ENCODE results near the gene PRKACA. TPM values are rescaled to one million over a fixed set of nuclear protein-coding genes. Genes with fewer than 3 reads are reported as not detected.

The PRKACA gene
- total RNA-seq, 1 experiment from 2014 or later: 17.6 TPM

DNA sequence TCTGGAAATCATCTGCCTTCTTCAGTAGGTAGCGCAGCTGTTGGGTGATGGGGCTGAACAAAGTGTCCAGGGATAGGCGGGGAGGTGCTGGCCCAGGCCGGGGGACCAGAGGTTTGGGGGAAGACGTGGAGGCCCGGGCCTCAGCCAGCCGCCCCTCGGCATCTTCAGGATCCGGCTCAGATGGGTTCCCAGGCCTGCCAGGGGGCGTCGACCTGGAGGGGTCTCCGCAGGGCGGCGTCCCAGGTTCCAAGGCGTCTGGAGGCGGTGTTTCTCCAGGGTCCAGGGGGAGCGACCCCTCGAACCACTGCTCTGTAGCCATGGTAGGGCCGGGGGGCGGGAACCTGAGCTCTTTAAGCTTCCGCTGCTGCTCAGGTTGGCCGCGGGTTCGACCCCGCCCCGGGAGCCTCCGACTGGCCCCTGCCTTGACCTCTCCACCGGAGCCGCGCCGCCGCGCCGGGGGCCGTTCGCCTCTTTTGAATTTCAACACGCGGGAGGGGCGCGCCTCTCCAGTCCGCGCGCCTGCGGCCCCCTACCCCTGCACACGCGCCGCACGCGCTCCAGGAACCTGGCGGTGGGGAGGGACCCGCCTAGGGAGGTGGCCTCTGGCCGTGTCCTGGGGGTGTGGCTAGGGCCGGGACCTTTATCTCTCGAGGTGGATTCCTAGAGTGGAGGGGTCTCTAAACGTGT, 32.1 kb downstream of the PRKACA start, which contains the start of gene C19orf67:
Gene C19orf67 (minus strand): TSS at position 475 of the 687 bp plus-strand sequence. CDS start 156 bp downstream, at position 319.
- in situ Hi-C loops (cut with HindIII; ENCODE audit: low pct_unique_long_range_greater_than_20kb, low sequenced_read_pairs): loop anchor here (25.0 kb wide), 1 partner anchor 173 kb away; the partner anchor contains the start of genes BRME1 and CC2D1A
- no peak for DNase-seq (ENCODE audit: low read depth)

DNA sequence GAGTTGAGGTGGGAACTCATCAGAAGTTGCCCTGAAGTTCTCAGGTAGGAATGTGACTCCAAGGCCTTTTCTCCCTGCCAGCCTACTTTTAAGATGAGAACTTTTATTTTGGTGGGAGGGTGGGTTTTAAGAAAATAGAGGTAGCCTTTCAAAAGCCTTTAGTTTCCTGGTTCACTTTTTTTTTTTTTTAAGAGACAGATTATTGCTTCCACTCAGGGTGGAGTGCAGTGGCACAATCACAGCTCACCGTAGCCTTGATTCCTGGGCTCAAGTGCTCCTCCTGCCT, 34.9 kb downstream of the PRKACA start:
- no peak for DNase-seq (ENCODE audit: low read depth)
- in situ Hi-C loops (cut with HindIII; ENCODE audit: low pct_unique_long_range_greater_than_20kb, low sequenced_read_pairs): loop anchor here (25.0 kb wide), 1 partner anchor 170 kb away; the partner anchor contains the start of genes BRME1 and CC2D1A

DNA sequence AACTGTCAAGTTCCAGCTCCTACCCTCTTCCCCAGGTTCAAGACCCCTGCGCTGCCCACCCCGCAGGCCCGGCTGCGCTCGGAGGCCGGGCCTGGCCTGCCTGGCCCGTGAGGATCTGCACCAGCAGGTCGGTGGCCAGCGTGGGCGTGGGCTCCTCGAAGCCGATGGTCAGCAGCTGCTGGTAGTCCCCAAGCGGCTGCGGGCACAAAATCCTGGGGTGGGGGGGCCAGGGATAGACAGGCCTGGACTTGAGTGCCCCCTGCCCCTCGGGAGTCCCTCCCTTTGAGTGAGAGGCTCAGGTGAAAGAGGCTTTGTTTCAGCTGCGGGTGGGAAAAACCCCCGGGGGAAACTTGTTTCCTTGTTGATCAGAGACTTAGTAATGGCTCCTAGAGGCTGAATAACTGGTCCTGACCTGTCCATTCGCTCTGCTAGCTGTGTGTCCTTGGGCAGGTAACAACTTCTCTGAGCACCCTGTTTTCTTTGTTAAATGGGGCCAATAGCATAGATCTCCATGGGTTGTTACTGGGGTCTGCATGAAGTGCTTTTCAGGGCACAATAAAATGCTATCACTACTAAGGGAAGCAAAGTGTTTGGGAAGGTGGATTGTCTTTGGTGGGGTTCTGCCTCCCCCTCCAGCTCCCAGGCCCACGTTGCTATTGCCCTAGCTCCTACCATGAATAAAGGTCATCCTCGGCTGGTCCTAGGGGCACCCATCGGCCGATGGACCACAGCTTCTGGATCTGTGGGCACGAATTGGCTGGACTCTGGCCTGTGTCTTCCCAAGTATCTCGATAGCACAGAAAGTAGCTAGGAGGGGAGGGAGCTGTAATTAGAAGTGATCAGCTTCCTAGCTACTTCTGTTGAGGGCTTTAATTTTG, 35.5 kb downstream of the PRKACA start:
- no peak for DNase-seq (ENCODE audit: low read depth)

DNA sequence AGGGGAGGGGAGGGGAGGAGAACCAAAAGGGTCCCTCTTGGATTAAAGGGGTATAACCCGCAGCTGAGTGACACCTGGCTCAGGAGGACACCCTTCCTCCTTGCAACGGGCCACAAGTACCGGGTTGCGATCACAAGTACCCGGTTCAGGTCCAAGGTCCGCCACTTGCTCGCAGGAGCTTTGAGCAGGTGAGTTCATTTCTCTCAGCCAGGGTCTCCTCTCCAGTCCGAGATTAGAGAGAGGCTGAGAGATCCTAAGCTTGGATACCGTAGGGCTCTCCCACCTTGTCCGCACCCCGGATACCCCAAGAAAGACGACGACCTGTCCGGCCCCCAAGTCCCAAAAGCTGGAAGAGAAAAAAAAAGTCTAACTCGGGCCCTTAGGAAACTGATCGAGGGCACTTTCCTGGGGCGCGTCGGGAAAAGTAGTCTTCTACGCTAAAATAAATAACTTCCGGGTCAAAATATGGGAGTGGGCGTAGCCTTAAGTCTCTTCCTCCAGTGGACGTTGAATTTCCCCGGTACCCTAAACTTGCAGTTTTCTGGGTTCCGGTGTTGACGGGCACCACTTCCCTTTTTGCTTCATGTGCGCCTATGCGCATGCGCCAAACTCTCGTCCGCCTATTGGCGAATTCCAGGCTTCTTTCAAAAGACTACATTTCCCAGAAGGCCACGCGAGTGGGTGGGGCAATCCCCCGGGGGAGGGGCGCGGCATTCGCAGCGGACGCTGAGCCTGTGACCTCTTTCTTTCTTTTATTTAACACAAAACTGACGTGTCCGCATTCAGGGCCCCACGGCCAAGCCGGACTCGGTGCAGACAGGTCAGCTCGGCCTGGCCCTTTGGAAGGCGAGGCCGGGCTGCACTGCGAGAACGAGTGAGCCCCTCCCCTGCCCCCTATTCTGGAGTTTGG, 36.4 kb downstream of the PRKACA start:
- in situ Hi-C loops (cut with HindIII; ENCODE audit: low pct_unique_long_range_greater_than_20kb, low sequenced_read_pairs): loop anchor here (25.0 kb wide), 1 partner anchor 169 kb away; the partner anchor contains the start of genes BRME1 and CC2D1A
- DNase-seq (ENCODE audit: low read depth): peak; percentile 98

More for the DNA sequence above, 35.5 kb downstream of the PRKACA start:
- in situ Hi-C loops (cut with HindIII; ENCODE audit: low pct_unique_long_range_greater_than_20kb, low sequenced_read_pairs): loop anchor here (25.0 kb wide), 1 partner anchor 170 kb away; the partner anchor contains the start of genes BRME1 and CC2D1A

GRCh38 chr19:14078411-14078810, 39.2 kb downstream of the PRKACA start:
- in situ Hi-C loops (cut with HindIII; ENCODE audit: low pct_unique_long_range_greater_than_20kb, low sequenced_read_pairs): loop anchor here (25.0 kb wide), 1 partner anchor 166 kb away; the partner anchor contains the start of genes BRME1 and CC2D1A
- DNase-seq (ENCODE audit: low read depth): no peak

- in situ Hi-C loops (cut with HindIII; ENCODE audit: low pct_unique_long_range_greater_than_20kb, low sequenced_read_pairs): no loop called here
- no peak for DNase-seq (ENCODE audit: low read depth)
These were observed 43.4 kb downstream of the PRKACA start for GRCh38 chr19:14073925-14074838.

DNA sequence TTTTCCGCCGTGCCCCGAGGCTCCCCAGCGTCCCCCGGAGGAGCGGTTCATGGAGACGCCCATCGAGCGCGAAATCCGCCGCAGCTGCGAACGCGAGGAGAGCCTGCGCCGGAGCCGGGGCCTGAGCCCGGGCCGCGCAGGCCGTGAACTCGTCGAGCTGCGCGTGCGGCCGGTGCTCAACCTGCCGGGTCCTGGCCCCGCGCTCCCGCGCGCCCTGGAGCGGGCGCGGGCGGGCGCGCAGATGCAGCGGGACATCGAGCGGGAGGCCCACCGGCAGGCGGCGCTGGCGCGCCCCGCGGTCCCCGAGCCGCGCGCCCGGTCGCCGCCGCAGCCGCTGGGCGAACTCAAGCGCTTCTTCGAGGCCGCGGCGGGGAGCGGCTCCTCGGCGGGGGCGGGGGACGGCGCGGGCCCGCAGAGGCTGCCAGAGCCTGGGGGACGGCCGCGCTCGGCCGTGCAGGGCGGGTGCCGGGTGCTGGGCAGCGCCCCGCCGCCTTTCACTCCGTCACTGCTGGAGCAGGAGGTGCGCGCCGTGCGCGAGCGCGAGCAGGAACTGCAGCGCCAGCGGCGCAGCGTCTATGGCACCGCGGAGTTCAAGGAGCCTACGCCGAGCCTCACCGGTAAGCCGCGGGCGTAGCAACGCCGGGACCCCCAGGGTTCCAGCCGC, 44.2 kb downstream of the PRKACA start:
- in situ Hi-C loops (cut with HindIII; ENCODE audit: low pct_unique_long_range_greater_than_20kb, low sequenced_read_pairs): no loop called here
- peak; percentile 75 for DNase-seq (ENCODE audit: low read depth)

- peak; percentile 62 for DNase-seq (ENCODE audit: low read depth)
- in situ Hi-C loops (cut with HindIII; ENCODE audit: low pct_unique_long_range_greater_than_20kb, low sequenced_read_pairs): no loop called here
These were observed 44.9 kb downstream of the PRKACA start, which contains the start of gene MISP3 for GRCh38 chr19:14072535-14073260. Gene MISP3 (plus strand): TSS chr19:14072786. CDS start chr19:14073310, 524 bp downstream.

DNA sequence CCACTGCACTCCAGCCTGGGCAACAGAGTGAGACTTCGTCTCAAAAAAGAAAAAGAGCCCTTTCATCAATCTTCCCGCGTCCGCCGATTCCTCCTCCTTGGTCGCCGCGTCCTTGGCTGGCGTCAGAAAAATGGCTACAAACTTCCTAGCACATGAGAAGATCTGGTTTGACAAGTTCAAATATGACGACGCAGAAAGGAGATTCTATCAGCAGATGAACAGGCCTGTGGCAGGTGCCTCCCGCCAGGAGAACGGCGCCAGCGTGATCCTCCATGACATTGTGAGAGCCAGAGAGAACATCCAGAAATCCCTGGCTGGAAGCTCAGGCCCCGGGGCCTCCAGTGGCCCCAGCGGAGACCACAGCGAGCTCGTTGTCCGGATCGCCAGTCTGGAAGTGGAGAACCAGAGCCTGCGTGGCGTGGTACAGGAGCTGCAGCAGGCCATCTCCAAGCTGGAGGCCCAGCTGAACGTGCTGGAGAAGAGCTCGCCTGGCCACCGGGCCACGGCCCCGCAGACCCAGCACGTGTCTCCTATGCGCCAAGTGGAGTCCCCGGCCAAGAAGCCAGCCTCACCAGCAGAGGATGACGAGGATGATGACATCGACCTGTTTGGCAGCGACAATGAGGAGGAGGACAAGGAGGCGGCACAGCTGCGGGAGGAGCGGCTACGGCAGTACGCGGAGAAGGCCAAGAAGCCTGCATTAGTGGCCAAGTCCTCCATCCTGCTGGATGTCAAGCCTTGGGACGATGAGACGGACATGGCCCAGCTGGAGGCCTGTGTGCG, 47.1 kb downstream of the PRKACA start:
- in situ Hi-C loops (cut with HindIII; ENCODE audit: low pct_unique_long_range_greater_than_20kb, low sequenced_read_pairs): no loop called here
- no peak for DNase-seq (ENCODE audit: low read depth)

- no peak for DNase-seq (ENCODE audit: low read depth)
- in situ Hi-C loops (cut with HindIII; ENCODE audit: low pct_unique_long_range_greater_than_20kb, low sequenced_read_pairs): no loop called here
These were observed 51.4 kb downstream of the PRKACA start for GRCh38 chr19:14066134-14066533.

DNA sequence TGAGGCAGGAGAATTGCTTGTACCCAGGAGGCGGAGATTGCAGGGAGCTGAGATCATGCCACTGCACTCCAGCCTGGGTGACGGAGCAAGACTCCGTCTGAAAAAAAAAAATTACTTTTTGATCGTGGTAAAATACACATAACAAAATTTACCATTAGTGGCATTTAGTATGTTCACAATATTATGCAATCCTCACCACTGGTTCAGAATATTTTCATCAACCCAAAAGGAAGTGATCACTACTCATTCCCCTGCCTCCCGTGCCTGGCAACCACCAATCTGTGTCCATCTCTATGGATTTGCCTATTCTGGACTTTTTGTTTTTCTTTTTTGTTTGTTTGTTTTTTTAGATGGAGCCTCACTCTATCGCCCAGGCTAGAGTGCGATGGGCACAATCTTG, 54.5 kb downstream of the PRKACA start:
- DNase-seq (ENCODE audit: low read depth): no peak
- in situ Hi-C loops (cut with HindIII; ENCODE audit: low pct_unique_long_range_greater_than_20kb, low sequenced_read_pairs): no loop called here

DNA sequence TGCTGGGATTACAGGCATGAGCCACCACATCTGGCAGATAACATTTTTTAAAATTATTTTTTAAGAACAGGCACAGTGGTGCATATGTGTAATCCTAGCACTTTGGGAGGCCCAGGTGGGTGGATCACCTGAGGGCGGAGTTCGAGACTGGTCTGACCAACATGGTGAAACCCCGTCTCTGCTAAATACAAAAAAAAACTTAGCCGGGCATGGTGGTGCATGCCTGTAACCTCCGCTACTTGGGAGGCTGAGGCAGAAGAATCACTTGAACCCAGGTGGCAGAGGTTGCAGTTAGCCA, 55.1 kb downstream of the PRKACA start:
- DNase-seq (ENCODE audit: low read depth): no peak
- in situ Hi-C loops (cut with HindIII; ENCODE audit: low pct_unique_long_range_greater_than_20kb, low sequenced_read_pairs): no loop called here

DNA sequence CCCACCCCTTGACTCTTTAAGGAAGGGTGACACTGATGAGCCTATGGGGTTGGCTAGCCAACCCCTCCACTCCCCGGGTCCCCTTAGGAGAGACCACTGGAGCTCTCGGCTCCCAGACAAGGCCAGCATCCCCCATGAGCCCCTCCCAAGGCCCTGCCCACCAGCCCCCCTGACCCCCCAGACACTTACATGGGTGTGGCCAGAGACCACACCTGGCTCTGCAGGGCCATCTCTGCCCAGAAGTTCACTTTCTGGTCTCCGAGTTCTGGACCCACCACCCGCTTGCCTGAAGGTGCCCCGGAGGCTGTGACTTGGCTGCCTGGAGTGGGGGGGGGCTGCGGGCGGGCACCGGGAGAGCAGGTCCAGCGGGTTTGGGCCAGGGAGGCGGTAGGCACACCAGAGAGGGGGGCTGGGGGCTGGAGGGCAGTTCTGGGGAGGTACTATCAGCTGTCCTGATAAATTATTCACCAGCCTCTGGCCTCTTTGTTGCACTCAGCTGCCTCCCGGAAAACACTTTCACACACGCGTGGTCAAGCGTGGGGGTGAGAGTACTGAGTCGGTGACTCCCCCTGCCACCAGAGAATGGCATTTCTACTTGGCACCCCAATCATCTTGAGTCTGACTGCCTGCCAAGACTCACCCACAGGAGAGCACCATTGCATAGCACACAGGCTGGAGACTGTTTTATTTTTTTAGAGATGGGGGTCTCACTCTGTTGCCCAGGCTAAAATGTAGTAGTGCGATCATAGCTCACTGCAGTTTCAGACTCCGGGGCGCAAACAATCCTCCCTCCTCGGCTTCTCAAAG, 55.6 kb downstream of the PRKACA start, which contains the start of gene PALM3:
Gene PALM3 (minus strand): TSS at position 326 of the 807 bp plus-strand sequence. CDS start 96 bp downstream, at position 230.
- in situ Hi-C loops (cut with HindIII; ENCODE audit: low pct_unique_long_range_greater_than_20kb, low sequenced_read_pairs): no loop called here
- no peak for DNase-seq (ENCODE audit: low read depth)

DNA sequence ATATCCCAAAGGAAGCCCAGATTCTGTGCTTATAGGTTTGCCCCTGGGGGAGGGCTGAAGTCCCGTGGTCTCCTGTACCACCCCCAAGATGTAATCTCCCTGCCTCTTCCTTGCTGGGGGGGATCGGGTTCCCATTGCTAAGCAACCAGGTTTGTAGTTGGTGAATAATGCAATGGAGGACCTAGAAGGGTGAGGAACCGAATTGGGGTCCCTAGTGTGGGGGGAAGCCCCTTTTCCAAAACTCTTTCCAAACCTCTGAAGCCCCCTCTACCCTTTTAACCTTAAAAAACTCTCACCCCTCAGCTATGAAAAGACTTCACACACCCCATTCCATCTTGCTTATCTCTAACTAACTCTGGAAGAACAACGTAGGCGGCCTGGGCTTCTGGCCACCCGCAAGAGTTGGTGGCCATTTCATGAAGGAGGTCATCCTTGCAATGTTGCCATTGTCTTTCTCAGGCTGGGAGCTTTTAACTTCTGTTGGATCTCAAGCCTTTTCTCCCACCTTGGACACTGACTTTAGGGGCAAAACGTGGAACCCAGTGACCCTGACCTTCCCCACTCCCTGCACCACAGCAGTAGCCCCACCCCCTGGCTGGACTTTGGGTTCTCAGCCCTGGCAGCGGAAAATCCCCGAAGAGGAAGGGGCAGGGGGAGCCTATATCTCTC, 56.3 kb downstream of the PRKACA start:
- DNase-seq (ENCODE audit: low read depth): no peak
- in situ Hi-C loops (cut with HindIII; ENCODE audit: low pct_unique_long_range_greater_than_20kb, low sequenced_read_pairs): no loop called here
